HG03045 (cell line): ENCODE measurements around the gene IGF2BP2.
"Not testable (repeated sequence)": the region's sequence is repeated elsewhere in the genome, so short reads cannot be mapped to it uniquely, and the experiment has no call there.

Experiments used
- ATAC-seq: cut with Tn5 transposase; IDR thresholded peaks from one replicate; pipeline ENCODE4 v1.9.1; 2021; ENCODE audit warnings: mild to moderate bottlenecking, moderate library complexity; ENCODE audit not compliant: unreplicated experiment

Gene IGF2BP2

DNA sequence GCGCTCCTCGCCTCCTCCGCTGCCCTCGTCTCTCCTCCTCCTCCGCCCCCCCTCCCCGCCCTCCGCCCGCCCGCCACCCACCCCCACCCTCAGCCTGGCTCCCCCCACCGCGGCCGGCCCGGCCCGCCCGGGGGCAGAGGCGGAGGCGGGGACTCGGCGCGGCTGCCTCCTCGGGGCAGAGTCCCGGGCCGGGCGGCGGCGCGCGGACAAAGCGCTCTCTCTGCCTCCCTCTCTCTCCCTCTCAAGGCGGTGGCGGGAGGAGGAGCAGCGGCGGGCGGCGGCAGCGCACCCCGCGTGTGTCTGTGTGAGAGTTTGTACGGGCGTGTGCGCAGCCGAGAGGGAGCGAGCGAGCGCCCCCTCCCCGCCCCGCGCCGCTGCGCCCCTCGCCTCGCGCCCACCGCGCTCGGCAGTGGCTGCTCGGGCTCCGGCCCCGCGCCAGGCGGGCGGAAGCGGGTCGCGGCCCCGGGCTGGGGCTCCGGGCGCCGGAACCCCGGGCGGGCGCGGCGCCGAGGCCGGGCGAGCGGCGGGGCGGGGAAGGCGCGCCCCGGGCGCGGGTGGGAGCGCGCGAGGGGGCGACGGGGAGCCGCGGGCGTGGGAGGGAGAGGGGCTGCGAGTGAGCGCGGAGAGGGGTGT is at the start of gene IGF2BP2:
Gene IGF2BP2 (minus strand): TSS at position 37 of the 633 bp plus-strand sequence. CDS start 82 bp downstream, outside the sequence.
- ATAC-seq, result peak; percentile 64

DNA sequence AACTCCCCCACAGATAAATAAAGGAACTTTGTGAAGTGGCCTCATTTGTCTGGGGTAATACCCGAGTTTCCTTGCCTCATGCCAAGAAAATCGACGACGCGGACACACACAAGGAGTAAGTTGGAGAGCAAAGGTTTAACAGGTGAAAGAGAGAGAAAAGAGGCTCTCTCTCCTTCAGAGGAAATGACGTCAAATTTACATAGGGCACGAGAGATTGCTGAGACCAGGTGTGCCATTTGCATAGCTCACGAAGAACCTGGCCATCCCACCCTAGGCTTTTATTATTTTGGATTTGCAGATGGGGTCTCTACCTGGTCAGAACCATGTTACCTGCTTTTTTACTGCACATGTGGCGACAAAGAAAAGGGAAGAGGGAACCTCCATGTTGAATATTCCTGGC is 49.3 kb upstream of the IGF2BP2 start:
- ATAC-seq, result no peak

DNA sequence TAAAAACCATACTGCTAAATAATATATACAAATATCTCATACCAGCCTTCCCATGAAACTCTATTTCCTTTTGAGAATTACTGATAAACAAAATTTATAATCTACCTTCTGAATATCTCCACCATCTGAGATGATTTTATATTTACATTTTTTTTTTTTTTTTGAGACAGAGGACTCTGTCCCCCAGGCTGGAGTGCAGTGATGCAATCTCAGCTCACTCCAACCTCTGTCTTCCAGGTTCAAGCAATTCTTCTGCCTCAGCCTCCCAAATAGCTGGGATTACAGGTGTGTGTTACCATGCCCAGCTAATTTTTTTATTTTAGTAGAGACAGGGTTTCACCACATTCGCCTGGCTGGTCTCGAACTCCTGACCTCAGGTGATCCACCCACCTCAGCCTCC is 42.8 kb upstream of the IGF2BP2 start:
- no peak for ATAC-seq

DNA sequence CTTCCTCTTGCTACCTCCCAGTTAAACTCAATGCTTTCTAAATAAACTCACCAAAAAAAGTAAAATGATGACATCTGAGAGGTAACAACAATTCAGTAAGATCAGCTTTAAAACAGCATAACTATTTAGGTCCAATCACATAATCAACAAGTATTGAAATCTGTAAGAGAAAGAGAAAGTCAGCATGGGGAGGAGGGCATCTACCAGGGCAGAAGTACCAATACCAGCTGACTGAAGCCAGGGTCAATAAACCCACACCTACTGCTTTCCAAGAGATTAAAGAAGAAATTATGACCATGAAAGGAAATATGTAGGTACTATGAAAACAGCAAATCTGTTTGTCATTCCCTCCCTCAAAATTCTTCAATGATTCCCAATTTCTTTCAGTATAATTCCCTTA is 42.2 kb upstream of the IGF2BP2 start:
- no peak for ATAC-seq

DNA sequence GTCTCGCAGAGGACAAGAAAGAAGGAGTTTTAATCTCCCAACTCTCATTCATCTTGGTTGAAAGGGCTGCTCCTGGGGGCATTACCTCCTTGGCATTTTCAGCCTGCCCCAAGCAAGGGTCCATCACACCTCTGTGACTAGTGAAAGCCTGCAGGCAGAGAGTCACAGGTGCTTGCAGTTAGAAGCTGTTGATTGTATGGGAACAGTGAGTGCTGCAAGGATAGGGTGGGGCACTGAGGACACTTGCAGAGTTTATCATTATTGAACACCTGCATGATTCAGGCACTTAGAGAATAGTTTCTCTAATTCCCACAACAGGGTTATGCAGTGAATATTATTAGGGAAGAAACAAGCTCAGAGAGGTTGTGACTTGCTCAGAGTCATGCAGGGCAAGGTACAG is 41.7 kb upstream of the IGF2BP2 start:
- ATAC-seq, result no peak

DNA sequence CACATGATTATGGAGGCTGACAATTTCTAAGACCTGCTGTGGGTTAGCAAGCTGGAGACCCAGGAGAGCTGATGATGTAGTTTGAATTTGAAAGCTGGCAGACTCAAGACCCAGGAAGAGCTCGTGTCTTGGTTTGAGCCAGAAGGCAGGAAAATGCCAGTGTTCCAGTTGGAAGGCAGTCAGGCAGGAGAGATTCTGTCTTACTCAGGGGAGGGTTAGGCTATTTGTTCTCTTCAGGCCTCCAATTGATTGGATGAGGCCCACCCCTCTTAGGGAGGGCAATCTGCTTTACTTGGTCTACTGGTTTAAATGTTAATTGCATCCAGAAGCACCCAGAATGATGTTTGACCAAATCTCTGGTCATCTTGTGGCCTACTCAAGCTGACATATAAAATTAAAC is 40.4 kb upstream of the IGF2BP2 start:
- ATAC-seq, result no peak

DNA sequence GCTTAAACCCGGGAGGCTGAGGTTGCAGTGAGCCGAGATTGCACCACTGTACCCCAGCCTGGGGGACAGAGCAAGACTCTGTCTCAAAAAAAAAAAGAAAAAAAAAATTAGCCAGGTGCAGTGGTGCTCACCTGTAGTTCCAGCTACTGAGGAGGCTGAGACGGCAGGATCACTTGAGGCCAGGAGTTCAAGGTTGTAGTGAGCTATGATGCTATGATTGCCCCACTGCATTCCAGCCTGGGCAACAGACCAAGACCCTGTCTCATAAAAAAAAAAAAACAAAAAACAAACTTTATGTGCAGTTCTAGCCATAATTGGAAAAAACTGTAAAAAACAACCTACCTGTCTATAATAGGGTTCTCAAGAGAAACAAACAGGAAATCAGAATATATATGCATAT is 39.9 kb upstream of the IGF2BP2 start:
- ATAC-seq, result no peak

DNA sequence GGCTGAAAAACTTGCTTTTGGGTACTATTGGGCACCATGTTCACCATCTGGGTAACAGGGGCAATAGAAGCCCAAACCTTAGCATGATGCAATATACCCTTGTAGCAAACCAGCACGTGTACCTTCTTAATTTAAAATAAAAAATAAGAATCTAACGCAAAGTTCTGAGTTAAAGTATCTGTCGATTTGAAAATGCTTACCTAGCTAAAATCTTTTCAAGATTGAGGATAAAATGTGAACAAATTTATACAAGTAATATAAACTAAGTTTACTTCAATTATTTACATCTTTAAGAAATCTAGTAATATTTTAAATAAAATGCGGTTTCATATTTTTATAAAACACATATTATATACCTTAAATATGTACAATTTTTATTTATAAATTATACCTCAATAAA is 38.1 kb upstream of the IGF2BP2 start:
- no peak for ATAC-seq

DNA sequence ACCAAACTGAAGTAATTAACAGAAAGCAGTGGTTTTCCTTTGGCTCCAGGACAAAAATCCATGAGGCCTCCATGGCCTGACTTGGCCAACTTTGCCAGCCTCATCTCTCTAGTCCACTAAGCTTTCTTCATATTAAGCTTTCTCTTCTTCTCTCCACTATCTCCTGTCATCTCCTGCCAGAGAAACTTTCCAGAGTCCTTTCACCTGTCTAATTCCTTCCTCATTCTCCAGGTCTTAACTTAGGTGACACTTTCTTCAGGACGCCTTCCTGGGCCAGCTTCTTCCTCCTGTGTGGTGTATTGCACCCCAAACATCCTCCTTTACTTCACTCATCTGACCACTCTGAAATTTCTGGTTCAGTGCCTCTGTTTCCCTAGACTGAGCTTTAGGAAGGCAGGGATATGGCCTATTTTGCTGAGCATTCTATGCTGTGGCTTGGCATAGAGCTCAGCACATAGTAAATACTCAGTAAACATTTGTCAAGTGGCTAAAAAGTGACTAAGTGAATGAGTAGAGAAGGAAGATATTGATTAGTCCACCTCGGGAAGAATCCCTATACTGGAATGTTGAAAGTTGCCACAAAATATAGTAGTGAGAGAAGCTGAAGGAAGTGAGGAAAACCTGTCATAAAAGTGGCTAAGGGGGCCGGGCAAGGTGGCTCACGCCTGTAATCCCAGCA is 34.6 kb upstream of the IGF2BP2 start:
- ATAC-seq, result no peak

DNA sequence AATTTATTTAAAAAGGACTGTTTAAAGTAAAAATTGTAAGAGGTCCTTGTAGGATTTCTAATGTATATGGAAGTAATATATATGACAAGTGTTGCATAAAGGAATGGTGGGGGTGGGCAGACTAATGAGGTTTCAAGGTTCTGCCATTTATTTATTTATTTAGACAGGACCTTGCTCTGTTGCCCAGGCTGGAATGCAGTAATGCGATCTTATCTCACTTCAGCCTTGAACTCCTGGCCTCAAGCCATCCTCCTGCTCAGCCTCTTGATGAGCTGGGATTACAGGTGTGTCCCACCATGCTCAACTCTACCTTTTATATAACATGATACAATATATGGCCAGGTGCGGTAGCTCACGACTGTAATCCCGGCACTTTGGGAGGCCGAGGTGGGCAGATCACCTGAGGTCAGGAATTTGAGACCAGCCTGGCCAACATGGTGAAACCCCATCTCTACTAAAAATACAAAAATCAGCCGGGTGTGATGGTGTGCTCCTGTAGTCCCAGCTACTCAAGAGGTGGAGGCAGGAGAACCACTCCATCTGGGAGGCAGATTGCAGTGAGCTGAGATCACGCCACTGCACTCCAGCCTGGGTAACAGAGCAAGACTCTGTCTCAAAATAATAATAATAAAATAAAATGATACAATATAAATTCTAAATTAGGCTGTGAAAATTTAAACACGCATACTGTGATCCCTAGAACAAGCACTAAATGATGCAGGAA is 33.8 kb upstream of the IGF2BP2 start:
- no peak for ATAC-seq

DNA sequence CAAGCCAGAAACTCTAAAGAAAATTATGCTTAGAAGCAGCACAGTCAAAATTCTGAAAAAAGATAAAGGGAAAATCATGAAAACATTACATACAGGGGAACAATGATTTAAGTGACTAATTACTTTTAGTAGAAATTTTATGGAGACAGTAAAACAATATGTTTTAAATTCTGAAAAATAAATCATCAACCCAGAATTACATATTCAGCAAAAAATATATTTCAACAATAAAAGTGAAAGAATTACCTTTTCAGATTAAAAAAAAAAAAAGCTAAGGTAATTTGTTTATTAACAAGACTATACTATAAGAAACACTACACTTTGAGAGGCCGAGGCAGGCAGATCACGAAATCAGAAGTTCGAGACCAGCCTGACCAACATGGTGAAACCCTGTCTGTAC is 32.4 kb upstream of the IGF2BP2 start:
- ATAC-seq, result no peak

DNA sequence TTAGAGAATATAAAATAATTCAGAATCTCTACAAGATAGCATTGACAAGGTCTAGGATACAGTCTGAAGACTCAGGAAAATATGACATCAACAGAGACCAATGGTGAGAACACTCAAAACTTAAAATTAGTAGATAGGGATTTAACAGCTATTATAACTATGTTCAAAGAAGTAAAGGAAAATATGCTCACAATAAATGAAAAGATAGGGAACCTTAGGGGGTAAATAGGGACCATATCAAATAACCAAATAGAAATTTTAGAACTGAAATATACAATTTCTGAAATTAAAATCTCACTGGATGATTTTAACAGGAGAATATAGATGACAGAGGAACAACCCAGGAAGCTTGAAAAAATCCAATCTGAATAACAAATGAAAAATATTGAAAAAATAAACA is 31.8 kb upstream of the IGF2BP2 start:
- no peak for ATAC-seq

DNA sequence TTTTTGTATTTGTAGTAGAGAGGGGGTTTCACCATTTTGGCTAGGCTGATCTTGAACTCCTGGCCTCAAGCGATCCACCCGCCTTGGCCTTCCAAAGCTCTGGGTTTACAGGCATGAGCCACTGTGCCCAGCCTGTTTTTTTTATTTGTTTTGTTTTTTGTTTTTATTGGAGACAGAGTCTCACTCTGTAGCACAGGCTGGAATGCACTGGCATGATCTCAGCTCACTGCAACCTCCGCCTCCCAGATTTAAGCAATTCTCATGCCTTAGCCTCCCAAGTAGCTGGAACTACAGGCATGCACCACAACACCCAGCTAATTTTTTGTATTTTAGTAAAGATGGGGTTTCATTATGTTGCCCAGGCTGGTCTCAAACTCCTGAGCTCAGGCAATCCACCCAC is 28.9 kb upstream of the IGF2BP2 start:
- ATAC-seq, result not testable (repeated sequence)

DNA sequence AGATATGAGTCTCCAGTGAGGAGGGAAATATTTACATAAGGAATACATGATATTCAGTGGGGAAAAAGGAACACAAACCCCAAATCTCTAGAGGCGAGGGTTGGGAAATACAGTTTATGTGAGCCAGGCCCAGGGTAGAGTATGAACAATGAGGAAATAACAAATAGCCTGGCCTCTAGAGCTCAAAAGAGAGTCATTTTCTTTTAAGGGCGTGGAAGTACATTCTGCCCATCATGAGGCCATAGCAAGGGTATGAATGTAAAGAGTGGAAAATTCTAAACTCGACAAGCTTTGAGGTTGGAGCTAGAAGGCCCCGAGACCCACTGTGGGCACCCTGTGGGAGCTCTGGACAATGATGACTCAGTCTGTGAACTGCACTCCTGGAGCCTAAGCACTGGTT is 27.8 kb upstream of the IGF2BP2 start:
- ATAC-seq, result no peak

DNA sequence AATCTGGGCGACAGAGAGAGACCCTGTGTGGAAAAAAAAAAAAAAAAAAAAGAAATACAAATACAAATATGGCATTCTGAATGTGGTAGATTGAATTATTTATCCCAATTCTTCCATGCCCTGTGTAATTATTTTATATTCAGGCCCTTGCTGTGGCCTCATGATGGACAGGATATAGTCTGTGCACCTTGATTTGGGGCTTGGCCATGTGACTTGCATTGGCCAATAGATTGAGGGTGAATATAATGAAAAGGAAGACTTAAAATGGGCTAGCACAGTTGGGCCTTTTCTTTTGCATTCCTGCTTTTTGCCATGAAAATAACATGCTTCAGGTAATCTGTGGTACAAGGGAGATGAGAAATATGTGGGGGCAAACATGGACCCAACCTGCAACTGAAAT is 27.1 kb upstream of the IGF2BP2 start:
- no peak for ATAC-seq

DNA sequence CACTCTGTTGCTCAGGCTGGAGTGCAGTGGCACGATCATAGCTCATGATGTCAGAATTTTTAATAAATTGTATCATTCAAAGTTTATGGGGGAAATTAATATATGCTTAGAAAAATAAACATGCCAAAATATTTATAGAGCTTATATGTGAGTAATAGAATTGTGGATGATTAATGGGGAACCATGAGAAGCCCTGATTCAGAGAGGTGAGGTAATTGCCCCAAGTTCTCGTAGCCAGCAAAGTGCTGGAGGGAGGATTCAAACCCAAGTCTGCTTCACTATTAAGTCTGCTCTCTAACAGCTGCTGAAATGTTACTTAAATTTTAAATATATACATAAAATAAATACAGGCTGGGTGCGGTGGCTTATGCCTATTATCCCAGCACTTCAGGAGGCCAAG is 26.2 kb upstream of the IGF2BP2 start:
- no peak for ATAC-seq

DNA sequence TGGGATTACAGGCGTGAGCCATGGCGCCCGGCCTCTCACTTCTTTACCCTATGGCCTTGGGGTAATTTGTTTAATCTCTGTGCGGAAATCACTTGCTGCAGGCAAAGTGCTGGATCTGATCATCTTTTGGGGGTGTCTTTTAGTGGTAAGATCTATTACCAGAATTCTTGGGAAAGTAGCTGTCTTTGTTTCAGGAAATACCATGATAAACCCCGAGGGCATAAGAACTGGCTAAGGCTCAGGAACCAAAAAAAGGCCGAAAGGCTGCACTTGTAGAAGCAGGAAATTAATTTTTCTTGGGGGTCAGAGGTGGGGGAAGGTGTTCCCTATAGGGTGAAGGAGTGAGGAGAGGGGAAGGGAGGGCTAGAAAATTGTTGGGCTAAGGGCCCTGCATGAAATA is 22.7 kb upstream of the IGF2BP2 start:
- no peak for ATAC-seq

DNA sequence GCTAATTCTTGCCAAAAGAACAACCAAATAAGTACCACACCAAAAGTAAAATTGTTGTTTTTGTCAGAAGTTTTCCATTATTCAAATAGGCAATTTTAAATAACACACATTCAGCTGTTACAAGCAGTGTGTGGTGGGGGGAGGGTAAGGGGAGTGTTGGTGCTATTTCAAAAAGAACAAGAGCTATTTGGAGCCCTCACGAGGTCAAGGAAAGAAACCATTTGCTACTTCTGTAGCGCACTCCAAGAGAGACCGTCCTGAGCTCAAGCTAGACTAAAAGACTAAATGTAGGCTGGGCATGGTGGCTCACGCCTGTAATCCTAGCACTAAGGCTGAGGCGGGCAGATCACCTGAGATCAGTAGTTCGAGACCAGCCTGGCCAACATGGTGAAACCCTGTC is 21.2 kb upstream of the IGF2BP2 start:
- no peak for ATAC-seq

DNA sequence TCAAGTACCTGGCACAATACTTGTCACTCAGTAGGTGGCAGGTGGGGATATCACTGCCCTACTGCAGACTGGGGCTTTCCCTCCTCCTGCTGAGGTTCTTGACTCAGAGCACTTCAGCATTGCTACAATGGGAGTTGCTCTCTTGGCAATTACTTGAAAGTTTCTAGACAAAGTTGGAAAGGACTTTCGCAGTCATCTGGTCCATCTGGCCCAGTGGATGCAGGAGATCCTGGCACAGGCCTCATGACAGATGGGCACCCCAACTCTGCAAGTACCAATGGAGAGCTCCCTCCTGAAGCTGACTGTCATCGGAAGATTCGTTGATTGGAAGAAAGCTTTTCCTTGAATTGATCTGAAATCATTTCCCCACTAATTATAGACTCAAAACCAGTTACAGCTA is 19.2 kb upstream of the IGF2BP2 start:
- ATAC-seq, result no peak

DNA sequence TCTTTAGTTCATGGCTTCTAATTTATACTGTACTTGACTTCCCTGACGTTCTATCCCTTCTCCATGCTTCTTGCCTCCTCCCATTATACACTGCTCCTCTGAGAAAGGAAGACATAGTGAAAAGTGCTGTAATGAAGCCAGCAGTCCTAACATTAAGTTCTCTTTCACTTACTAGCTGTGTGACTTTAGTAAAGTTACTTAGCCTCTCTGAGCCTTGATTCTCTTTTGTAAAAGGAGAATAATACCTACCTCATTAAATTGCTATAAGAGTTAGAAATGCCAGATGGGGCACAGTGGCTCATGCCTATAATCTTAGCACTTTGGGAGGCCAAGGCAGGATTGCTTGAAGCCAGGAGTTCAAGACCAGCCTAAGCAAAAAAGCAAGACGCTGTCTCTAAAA is 18.8 kb upstream of the IGF2BP2 start:
- ATAC-seq, result no peak

DNA sequence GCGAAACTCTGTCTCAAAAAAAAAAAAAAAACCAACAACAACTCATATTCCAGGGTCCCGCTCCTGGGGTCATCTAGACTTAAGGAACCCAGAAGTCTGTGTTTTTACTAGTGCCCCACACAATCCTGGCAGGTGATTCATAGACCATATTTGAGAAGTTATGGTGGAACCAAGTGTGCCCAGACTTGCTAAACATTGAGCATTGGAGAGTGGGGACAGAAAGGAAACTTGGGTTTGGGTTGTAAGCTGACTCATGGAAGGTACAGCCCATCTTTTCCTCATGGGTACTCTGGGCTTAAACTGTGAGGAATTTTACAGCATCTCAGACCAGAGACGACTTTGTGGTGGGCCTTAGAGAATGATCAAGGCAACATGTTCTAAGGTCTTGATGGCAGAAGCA is 18.3 kb upstream of the IGF2BP2 start:
- no peak for ATAC-seq

DNA sequence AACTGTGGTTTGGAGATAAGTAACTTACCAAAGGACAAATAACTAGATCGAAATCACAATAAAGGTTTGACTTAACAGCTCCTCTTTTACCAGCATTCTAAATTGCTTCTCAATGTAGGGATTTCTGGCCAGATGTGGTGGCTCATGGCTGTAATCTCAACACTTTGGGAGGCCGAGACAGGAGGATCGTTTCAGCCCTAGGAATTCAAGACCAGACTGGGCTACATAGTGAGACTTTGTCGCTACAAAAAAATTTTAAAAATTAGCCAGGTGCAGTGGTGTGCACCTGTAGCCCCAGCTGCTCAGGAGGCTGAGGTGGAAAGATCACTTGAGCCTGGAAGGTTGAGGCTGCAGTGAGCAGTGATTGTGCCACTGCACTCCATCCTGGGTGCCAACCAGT is 17.4 kb upstream of the IGF2BP2 start:
- no peak for ATAC-seq
